ENCODE measurements around the gene ABCF3. TPM values are rescaled to one million over a fixed set of nuclear protein-coding genes. Genes with fewer than 3 reads are reported as not detected.

ABCF3 gene
- polyA plus RNA-seq, 12 donors = 35.8 to 55.4 (median 43.2) TPM; not detected in 1

Other genes starting within 250 kb of the ABCF3 start
- 10 to 100 TPM in 11 of 12 donors, not detected in 1; 17.0 to 42.6 (median 25.5) TPM for gene ABCC5, start 168.3 kb upstream of the ABCF3 start, polyA plus RNA-seq (ENCODE audit: insufficient read length in 12 of 12)
- not detected for gene HTR3D, start 154.5 kb upstream of the ABCF3 start, polyA plus RNA-seq (ENCODE audit: insufficient read length in 12 of 12)
- not detected for gene HTR3C, start 133.2 kb upstream of the ABCF3 start, polyA plus RNA-seq (ENCODE audit: insufficient read length in 12 of 12)
- under 1 TPM in 2 of 12 donors, not detected in 10; 0.09 to 0.21 TPM for gene HTR3E, start 89.1 kb upstream of the ABCF3 start, polyA plus RNA-seq (ENCODE audit: insufficient read length in 12 of 12)
- 10 to 100 TPM in 11 of 12 donors, not detected in 1; 32.5 to 47.9 (median 36.3) TPM for gene EIF2B5, start 50.8 kb upstream of the ABCF3 start, polyA plus RNA-seq (ENCODE audit: insufficient read length in 12 of 12)
- 100 to 1,000 TPM in 1 of 12 donors, 10 to 100 TPM in 10, not detected in 1; 65.3 to 104 (median 83.6) TPM for gene DVL3, start 30.8 kb upstream of the ABCF3 start, polyA plus RNA-seq (ENCODE audit: insufficient read length in 12 of 12)
- 100 to 1,000 TPM in 11 of 12 donors, not detected in 1; 170 to 233 (median 199) TPM for gene AP2M1, start 11.3 kb upstream of the ABCF3 start, polyA plus RNA-seq (ENCODE audit: insufficient read length in 12 of 12)
- gene VWA5B2, start 43.4 kb downstream of the ABCF3 start, polyA plus RNA-seq (ENCODE audit: insufficient read length in 12 of 12) = 1 to 10 TPM in 1 of 12 donors, under 1 TPM in 10, not detected in 1; 0.18 to 3.1 (median 0.43) TPM
- 10 to 100 TPM in 11 of 12 donors, not detected in 1; 19.4 to 37.9 (median 22.4) TPM for gene ALG3, start 62.8 kb downstream of the ABCF3 start, polyA plus RNA-seq (ENCODE audit: insufficient read length in 12 of 12)
- gene EEF1AKMT4, start 63.5 kb downstream of the ABCF3 start, polyA plus RNA-seq (ENCODE audit: insufficient read length in 12 of 12) = 1 to 10 TPM in 9 of 12 donors, under 1 TPM in 1, not detected in 2; 0.84 to 2.5 (median 1.4) TPM
- gene CAMK2N2, start 75.4 kb downstream of the ABCF3 start, polyA plus RNA-seq (ENCODE audit: insufficient read length in 12 of 12) = under 1 TPM in 4 of 12 donors, not detected in 8; 0.12 to 0.34 (median 0.15) TPM
- under 1 TPM in 1 of 12 donors, not detected in 11; 0.43 TPM for gene ECE2, start 89.8 kb downstream of the ABCF3 start, polyA plus RNA-seq (ENCODE audit: insufficient read length in 12 of 12)
- gene PSMD2, start 113.0 kb downstream of the ABCF3 start, polyA plus RNA-seq (ENCODE audit: insufficient read length in 12 of 12) = 100 to 1,000 TPM in 11 of 12 donors, not detected in 1; 144 to 202 (median 165) TPM
- 100 to 1,000 TPM in 11 of 12 donors, not detected in 1; 140 to 297 (median 177) TPM for gene EIF4G1, start 128.4 kb downstream of the ABCF3 start, polyA plus RNA-seq (ENCODE audit: insufficient read length in 12 of 12)
- 10 to 100 TPM in 6 of 12 donors, 1 to 10 TPM in 5, not detected in 1; 9.3 to 12.9 (median 10.5) TPM for gene FAM131A, start 151.4 kb downstream of the ABCF3 start, polyA plus RNA-seq (ENCODE audit: insufficient read length in 12 of 12)
- gene CLCN2, start 175.4 kb downstream of the ABCF3 start, polyA plus RNA-seq (ENCODE audit: insufficient read length in 12 of 12) = 10 to 100 TPM in 1 of 12 donors, 1 to 10 TPM in 10, not detected in 1; 1.9 to 13.6 (median 3.6) TPM
- 10 to 100 TPM in 11 of 12 donors, not detected in 1; 35.9 to 64.8 (median 44.4) TPM for gene POLR2H, start 175.5 kb downstream of the ABCF3 start, polyA plus RNA-seq (ENCODE audit: insufficient read length in 12 of 12)
- gene THPO, start 192.0 kb downstream of the ABCF3 start, polyA plus RNA-seq (ENCODE audit: insufficient read length in 12 of 12) = 1 to 10 TPM in 10 of 12 donors, not detected in 2; 1.5 to 2.2 (median 2.0) TPM
- 10 to 100 TPM in 11 of 12 donors, not detected in 1; 14.6 to 38.9 (median 18.3) TPM for gene CHRD, start 193.9 kb downstream of the ABCF3 start, polyA plus RNA-seq (ENCODE audit: insufficient read length in 12 of 12)

Measured in muscle of arm (tissue), 12 donors.